ENCODE results near the gene ASB1. TPM values are rescaled to one million over a fixed set of nuclear protein-coding genes. Genes with fewer than 3 reads are reported as not detected.

ASB1 gene, protein sequence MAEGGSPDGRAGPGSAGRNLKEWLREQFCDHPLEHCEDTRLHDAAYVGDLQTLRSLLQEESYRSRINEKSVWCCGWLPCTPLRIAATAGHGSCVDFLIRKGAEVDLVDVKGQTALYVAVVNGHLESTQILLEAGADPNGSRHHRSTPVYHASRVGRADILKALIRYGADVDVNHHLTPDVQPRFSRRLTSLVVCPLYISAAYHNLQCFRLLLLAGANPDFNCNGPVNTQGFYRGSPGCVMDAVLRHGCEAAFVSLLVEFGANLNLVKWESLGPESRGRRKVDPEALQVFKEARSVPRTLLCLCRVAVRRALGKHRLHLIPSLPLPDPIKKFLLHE
- total RNA-seq, result 10 to 100 TPM; 17.1 to 48.8 (median 22.1) TPM

DNA sequence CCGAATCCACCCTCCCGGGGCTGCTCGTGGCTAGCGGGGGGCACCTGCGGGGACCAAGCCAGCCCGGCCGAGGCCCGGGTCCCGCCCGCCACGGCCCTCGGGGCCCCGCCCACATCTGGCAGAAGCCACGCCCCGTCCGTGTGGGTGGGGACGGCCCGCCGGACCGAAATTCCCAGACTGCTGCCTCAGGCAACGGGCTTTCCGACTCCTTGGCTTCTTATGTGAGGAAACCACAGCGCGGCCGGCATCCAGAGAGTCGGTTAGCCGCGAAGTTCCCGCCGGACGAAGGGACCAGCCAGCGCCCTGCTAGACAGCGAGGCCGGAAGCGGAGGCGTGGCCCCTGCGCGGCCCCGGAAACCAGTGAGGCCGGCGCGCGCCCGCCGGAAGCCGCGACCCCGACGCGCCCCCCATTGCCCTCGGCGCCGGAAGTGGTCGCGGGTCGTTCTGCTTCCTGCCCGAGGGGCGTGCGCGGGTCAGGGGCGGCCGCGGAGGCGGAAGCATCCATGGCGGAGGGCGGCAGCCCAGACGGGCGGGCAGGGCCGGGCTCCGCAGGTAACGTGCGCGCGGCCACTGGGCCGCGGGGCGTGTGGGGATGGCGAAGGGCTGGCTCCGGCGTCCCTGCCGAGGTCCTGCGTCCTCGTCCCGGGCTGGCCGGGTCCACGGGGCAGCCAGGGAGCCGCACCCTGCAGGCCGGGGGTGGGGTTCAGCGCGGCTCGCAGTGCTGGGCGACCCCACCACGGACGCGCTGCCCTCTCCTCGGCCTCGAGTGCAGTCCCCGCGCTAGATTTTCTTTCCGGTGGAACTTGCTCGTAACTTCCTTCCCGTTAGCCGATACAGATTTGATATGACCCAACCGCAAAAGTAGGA, at the start of gene ASB1:
ASB1 (plus strand) TSS at position 360 of the 867 bp plus-strand sequence; CDS start at position 504, 144 bp downstream.
- DNase-seq (ENCODE audit: low spot score in 2 of 2), result peak; percentile 87 to 90

DNA sequence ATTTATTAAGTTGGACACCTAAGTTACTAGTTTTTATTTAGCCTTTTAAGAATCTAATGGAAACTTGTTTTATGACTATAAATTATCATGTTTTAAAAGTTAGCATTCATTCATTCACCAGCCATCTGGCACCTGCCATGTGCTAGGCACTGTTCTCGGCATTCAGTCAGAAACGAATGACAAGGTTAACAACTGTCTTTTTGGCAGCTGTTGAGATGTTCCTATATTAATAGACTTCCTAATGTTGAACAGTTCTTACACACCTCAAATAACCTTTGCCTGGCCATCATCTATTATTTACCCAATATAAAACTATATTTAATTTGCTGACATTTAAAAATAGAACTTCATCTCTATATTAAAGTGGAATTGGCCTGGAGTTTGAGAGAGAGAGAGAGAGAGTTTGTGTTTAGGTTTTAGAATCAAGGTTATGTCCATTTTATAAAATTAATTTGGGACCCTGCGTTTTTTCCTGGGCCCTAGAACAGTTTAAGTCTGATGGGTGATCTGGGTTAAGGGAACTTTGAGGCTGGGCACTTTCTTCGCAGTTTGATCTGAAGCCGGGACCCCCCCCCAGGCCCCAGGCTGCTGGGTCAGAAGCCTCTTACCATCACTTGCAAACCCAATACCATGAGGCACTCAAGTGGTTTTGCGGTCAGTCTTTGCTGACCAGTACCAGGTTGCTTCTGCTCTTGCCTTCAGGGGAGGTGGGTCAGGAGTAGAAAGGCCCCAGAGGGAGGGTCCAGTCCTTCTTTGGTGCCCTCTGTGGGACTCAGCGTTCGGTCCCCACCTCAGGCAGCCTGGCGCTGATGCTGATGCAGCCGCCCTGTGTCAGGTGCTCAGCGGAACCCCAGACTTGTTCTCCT, 48.3 kb upstream of the ASB1 start:
- Histone ChIP-seq H3K9me3 (no peaks in the 10 kb centered on the region), H3K4me1 (peaks cover 8% of the 10 kb centered on the region), H3K36me3 (no peaks in the 10 kb centered on the region), H3K27ac (no peak overlapping the region), H3K27me3 (no peaks in the 10 kb centered on the region), H3K4me3 (no peak overlapping the region)
- 92% methylated on average over 11 of the region's 11 CpGs for WGBS
- no peak for DNase-seq (ENCODE audit: low spot score in 2 of 2)
- no peak for TF ChIP-seq POLR2A (IDR thresholded peaks at IDR 0.05)
- TF ChIP-seq, protein P1, sequence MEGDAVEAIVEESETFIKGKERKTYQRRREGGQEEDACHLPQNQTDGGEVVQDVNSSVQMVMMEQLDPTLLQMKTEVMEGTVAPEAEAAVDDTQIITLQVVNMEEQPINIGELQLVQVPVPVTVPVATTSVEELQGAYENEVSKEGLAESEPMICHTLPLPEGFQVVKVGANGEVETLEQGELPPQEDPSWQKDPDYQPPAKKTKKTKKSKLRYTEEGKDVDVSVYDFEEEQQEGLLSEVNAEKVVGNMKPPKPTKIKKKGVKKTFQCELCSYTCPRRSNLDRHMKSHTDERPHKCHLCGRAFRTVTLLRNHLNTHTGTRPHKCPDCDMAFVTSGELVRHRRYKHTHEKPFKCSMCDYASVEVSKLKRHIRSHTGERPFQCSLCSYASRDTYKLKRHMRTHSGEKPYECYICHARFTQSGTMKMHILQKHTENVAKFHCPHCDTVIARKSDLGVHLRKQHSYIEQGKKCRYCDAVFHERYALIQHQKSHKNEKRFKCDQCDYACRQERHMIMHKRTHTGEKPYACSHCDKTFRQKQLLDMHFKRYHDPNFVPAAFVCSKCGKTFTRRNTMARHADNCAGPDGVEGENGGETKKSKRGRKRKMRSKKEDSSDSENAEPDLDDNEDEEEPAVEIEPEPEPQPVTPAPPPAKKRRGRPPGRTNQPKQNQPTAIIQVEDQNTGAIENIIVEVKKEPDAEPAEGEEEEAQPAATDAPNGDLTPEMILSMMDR (IDR thresholded peaks at IDR 0.05), result no peak
- TF ChIP-seq EP300 (IDR thresholded peaks at IDR 0.05), result no peak
- no peak for TF ChIP-seq POLR2AphosphoS5 (IDR thresholded peaks at IDR 0.05)

More for the DNA sequence above, at the start of gene ASB1:
- Histone ChIP-seq H3K27ac (peak within 1 kb of the TSS; percentile 93), H3K4me3 (peak within 1 kb of the TSS; percentile 90), H3K27me3 (no peaks in the 10 kb centered on the region), H3K9me3 (no peaks in the 10 kb centered on the region), H3K36me3 (peaks cover 5% of the 10 kb centered on the region), H3K4me1 (peaks cover 28% of the 10 kb centered on the region)
- TF ChIP-seq POLR2AphosphoS5 (IDR thresholded peaks at IDR 0.05), result peak in 2 of 3 donors; percentile 1 to 25
- TF ChIP-seq POLR2A (IDR thresholded peaks at IDR 0.05), result no peak
- no CpG with 5 or more reads among the region's 104 CpGs for WGBS

DNA sequence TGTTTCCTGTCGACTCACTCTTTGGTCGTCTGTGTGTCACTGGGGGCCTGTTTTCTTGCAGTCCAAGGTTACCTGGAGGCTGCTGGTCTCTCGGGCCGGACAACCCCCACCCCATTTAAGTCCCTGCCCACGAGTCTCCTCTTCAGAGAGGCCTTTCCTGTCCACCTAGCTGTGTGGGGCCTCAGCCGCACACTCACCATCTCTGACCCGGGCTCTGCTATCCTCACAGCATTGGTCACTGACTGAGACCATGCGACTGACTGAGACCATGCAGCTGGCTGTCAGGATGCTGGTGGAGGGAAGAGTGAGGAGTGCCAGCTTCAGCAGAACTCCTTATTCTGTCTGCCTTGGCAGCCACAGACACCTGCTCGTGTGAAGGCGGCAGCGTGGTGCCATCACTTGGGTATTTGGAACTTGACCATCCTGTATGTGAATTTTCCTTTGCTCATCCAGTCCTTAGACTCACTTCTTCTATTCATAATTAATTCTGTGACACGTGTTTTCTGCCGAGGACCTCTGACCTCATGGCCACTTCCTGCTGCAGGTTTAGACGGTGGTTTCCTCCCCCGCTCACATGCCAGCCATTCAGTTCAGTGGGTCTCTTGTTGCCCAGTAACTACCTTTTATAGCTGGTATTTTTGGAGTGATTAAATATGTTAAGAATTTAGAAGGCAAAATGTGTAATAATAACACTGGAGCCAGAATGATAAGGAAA, 47.5 kb upstream of the ASB1 start:
- Histone ChIP-seq H3K4me1 (peaks cover 8% of the 10 kb centered on the region), H3K9me3 (no peaks in the 10 kb centered on the region), H3K4me3 (no peak overlapping the region), H3K36me3 (no peaks in the 10 kb centered on the region), H3K27ac (no peak overlapping the region), H3K27me3 (no peaks in the 10 kb centered on the region)
- WGBS, result 89% methylated on average over 15 of the region's 15 CpGs
- TF ChIP-seq, protein P1 (IDR thresholded peaks at IDR 0.05), result no peak
- TF ChIP-seq EP300 (IDR thresholded peaks at IDR 0.05) (no peak), POLR2A (IDR thresholded peaks at IDR 0.05) (no peak), POLR2AphosphoS5 (IDR thresholded peaks at IDR 0.05) (no peak)
- DNase-seq (ENCODE audit: low spot score in 2 of 2), result no peak

DNA sequence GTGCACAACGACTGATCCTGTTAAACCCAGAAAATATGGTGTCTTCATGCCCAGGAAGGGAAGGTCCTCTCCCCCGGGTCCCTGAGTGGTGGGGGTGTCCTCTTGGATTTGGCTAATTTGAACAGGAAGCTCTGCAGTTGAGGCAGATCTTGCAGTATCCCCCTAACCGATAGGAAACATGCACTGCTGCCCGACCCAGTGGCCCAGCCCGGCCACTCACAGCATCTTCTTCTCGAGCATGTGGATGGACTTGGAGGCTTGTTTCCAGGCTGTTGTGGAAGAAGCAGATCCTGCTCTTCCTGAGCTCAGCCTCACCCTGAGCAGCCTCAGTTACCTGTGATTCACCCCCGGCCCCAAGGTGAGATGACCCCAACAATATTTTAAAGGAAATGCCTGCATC, 46.4 kb upstream of the ASB1 start:
- 91% methylated on average over 5 of the region's 7 CpGs for WGBS
- peaks cover 8% of the 10 kb centered on the region for H3K4me1 ChIP-seq
- no peak overlapping the region for H3K27ac ChIP-seq
- no peak overlapping the region for H3K4me3 ChIP-seq
- no peak for TF ChIP-seq EP300 (IDR thresholded peaks at IDR 0.05)
- no peak for TF ChIP-seq POLR2AphosphoS5 (IDR thresholded peaks at IDR 0.05)
- TF ChIP-seq, protein P1 (IDR thresholded peaks at IDR 0.05), result no peak
- TF ChIP-seq POLR2A (IDR thresholded peaks at IDR 0.05), result no peak
- H3K36me3 ChIP-seq, result no peaks in the 10 kb centered on the region
- no peak for DNase-seq (ENCODE audit: low spot score in 2 of 2)
- no peaks in the 10 kb centered on the region for H3K27me3 ChIP-seq
- H3K9me3 ChIP-seq, result no peaks in the 10 kb centered on the region

DNA sequence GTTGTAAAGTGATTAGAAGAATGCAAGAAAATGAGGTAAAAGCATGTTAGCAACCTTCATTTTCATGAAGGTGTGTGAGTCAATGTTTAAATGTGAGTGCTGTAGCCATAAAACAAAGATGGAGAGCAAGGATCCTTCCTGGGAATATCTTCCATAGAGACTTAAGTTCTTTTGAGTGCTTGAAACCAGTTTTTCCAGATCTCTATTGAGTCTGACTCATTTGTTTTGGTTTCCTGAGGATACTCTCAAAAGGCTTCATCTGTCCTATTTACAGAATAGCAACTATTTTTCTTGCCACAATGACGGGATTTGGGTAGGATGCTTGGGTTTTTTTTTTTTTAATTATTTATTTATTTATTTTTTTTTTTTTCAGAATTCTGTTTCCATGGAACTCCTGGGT, 45.9 kb upstream of the ASB1 start:
- Histone ChIP-seq H3K4me3 (no peak overlapping the region), H3K27ac (no peak overlapping the region), H3K27me3 (no peaks in the 10 kb centered on the region), H3K36me3 (no peaks in the 10 kb centered on the region), H3K9me3 (no peaks in the 10 kb centered on the region), H3K4me1 (peaks cover 8% of the 10 kb centered on the region)
- whole genome bisulfite sequencing, result 33% methylated on average over 1 of the region's 1 CpG
- no peak for DNase-seq (ENCODE audit: low spot score in 2 of 2)
- TF ChIP-seq, protein P1 (IDR thresholded peaks at IDR 0.05), result no peak
- TF ChIP-seq POLR2A (IDR thresholded peaks at IDR 0.05) (no peak), POLR2AphosphoS5 (IDR thresholded peaks at IDR 0.05) (no peak), EP300 (IDR thresholded peaks at IDR 0.05) (no peak)

Data from suprapubic skin (tissue), 4 donors.